Progenitor cell of endocrine pancreas (in vitro differentiated cells): Measurements from ENCODE around the gene LMTK2. TPM values are rescaled to one million over a fixed set of nuclear protein-coding genes. Genes with fewer than 3 reads are reported as not detected.

Experiments used
- DNase-seq: peaks from one replicate; pipeline ENCODE4 v3.0.0; 2021; ENCODE audit warnings: low spot score; ENCODE audit not compliant: unreplicated experiment
- H3K27ac Mint-ChIP-seq: 2 replicates; pipeline ENCODE4 v1.8.0; 2021; ENCODE audit warnings: mild to moderate bottlenecking, moderate library complexity, mixed read lengths
- H3K27me3 Mint-ChIP-seq: 2 replicates; pipeline ENCODE4 v1.8.0; 2021; ENCODE audit warnings: mixed read lengths
- H3K36me3 Mint-ChIP-seq: 2 replicates; pipeline ENCODE4 v1.8.0; 2022; ENCODE audit warnings: mixed read lengths; ENCODE audit not compliant: insufficient read depth
- H3K4me1 Mint-ChIP-seq: 2 replicates; pipeline ENCODE4 v1.8.0; 2021; ENCODE audit warnings: low read depth, mixed read lengths
- H3K4me3 Mint-ChIP-seq: 2 replicates; pipeline ENCODE4 v1.8.0; 2021; ENCODE audit warnings: low read depth, mild to moderate bottlenecking, moderate library complexity, mixed read lengths
- H3K9me3 Mint-ChIP-seq: 2 replicates; pipeline ENCODE4 v1.8.0; 2021; ENCODE audit warnings: low read depth, mixed read lengths
- CTCF ChIP-seq: fragments of 200-600 bp; sonication (generic); IDR thresholded peaks from one replicate; pipeline ENCODE4 v1.5.0; 2021; ENCODE audit warnings: antibody characterized with exemption, mild to moderate bottlenecking; ENCODE audit not compliant: unreplicated experiment
- total RNA-seq: library from RNA; stranded (reverse); gene quantifications from 2 replicates; pipeline ENCODE4 v1.2.1, GENCODE V29; 2021

The LMTK2 gene
- total RNA-seq, 1 donor from 2014 or later: 32.3 TPM

GRCh38 chr7:98185101-98185500, 78.4 kb downstream of the LMTK2 start:
- no peak overlapping the region for H3K4me3 Mint-ChIP-seq
- H3K4me1 Mint-ChIP-seq: no peaks in the 10 kb centered on the region
- no peak for DNase-seq
- H3K36me3 Mint-ChIP-seq: peaks cover 23% of the 10 kb centered on the region
- no peaks in the 10 kb centered on the region for H3K9me3 Mint-ChIP-seq
- H3K27me3 Mint-ChIP-seq: no peaks in the 10 kb centered on the region
- H3K27ac Mint-ChIP-seq: no peak overlapping the region
- TF ChIP-seq CTCF: no peak

- H3K36me3 Mint-ChIP-seq: peaks cover 20% of the 10 kb centered on the region
- no peak overlapping the region for H3K4me3 Mint-ChIP-seq
- no peak for DNase-seq
- H3K4me1 Mint-ChIP-seq: no peaks in the 10 kb centered on the region
- no peak for TF ChIP-seq CTCF
- no peaks in the 10 kb centered on the region for H3K9me3 Mint-ChIP-seq
- no peaks in the 10 kb centered on the region for H3K27me3 Mint-ChIP-seq
- peak overlapping the region; percentile 29 for H3K27ac Mint-ChIP-seq
Observed at GRCh38 chr7:98186452-98187137, 79.9 kb downstream of the LMTK2 start.

GRCh38 chr7:98187138-98187502, 80.5 kb downstream of the LMTK2 start:
- Mint-ChIP-seq H3K4me3 (no peak overlapping the region), H3K27me3 (no peaks in the 10 kb centered on the region), H3K27ac (peak overlapping the region; percentile 29), H3K36me3 (peaks cover 18% of the 10 kb centered on the region), H3K4me1 (no peaks in the 10 kb centered on the region), H3K9me3 (no peaks in the 10 kb centered on the region)
- no peak for DNase-seq
- TF ChIP-seq CTCF: no peak

- no peaks in the 10 kb centered on the region for H3K27me3 Mint-ChIP-seq
- H3K27ac Mint-ChIP-seq: peak overlapping the region; percentile 21
- H3K4me3 Mint-ChIP-seq: no peak overlapping the region
- H3K4me1 Mint-ChIP-seq: no peaks in the 10 kb centered on the region
- H3K9me3 Mint-ChIP-seq: no peaks in the 10 kb centered on the region
- TF ChIP-seq CTCF: no peak
- no peak for DNase-seq
- H3K36me3 Mint-ChIP-seq: peaks cover 22% of the 10 kb centered on the region
Observed at GRCh38 chr7:98189559-98189958, 82.9 kb downstream of the LMTK2 start.

GRCh38 chr7:98191668-98192431, 85.2 kb downstream of the LMTK2 start:
- Mint-ChIP-seq H3K4me1 (no peaks in the 10 kb centered on the region), H3K9me3 (no peaks in the 10 kb centered on the region), H3K4me3 (no peak overlapping the region), H3K27me3 (no peaks in the 10 kb centered on the region), H3K27ac (no peak overlapping the region), H3K36me3 (peaks cover 28% of the 10 kb centered on the region)
- DNase-seq: no peak
- TF ChIP-seq CTCF: no peak
